ENCODE results near the gene VILL.

Gene VILL

DNA sequence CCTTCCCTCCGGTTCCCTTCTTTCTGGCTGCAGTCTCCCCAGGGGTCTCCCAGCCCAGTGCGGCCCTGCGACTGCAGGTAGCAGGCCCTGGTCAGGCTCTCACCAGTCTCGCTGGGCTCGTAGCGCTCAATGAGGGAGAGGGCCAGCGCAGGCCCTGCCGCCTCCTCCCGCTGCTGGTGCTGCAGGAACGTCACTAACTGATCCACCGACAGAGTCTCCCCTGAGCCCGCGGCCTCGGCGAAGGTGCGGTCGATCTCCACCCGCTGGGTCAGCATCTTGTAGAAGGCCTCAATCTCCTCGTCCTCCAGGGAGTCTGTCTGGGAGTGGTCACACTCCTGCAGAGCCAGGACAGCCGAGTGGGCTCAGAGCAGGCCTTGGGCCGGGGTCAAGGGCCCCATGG lies 20.5 kb downstream of the VILL start:
- H2AFZ ChIP-seq (ENCODE audit: low read depth, low read length) = no peak overlapping the region
- no peak for TF ChIP-seq EZH2 (IDR thresholded peaks at IDR 0.05; ENCODE audit: borderline replicate concordance, low read depth, low read length, severe bottlenecking)
- TF ChIP-seq, protein P1, sequence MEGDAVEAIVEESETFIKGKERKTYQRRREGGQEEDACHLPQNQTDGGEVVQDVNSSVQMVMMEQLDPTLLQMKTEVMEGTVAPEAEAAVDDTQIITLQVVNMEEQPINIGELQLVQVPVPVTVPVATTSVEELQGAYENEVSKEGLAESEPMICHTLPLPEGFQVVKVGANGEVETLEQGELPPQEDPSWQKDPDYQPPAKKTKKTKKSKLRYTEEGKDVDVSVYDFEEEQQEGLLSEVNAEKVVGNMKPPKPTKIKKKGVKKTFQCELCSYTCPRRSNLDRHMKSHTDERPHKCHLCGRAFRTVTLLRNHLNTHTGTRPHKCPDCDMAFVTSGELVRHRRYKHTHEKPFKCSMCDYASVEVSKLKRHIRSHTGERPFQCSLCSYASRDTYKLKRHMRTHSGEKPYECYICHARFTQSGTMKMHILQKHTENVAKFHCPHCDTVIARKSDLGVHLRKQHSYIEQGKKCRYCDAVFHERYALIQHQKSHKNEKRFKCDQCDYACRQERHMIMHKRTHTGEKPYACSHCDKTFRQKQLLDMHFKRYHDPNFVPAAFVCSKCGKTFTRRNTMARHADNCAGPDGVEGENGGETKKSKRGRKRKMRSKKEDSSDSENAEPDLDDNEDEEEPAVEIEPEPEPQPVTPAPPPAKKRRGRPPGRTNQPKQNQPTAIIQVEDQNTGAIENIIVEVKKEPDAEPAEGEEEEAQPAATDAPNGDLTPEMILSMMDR (IDR thresholded peaks at IDR 0.05; ENCODE audit: borderline replicate concordance, extremely low read depth, low read length, poor library complexity, severe bottlenecking) = no peak
- DNase-seq (no peak), ATAC-seq (ENCODE audit: insufficient read depth, low read depth) (no peak)
- no peaks in the 10 kb centered on the region for H3K4me1 ChIP-seq (ENCODE audit: insufficient read depth, low read length)
- H3K27me3 ChIP-seq (ENCODE audit: insufficient read depth, low read length, poor library complexity) = no peaks in the 10 kb centered on the region
- no peaks in the 10 kb centered on the region for H4K20me1 ChIP-seq (ENCODE audit: insufficient read depth, low read length)
- peaks cover 29% of the 10 kb centered on the region for H3K36me3 ChIP-seq (ENCODE audit: insufficient read depth, low read length)
- no peaks in the 10 kb centered on the region for H3K9me3 ChIP-seq (ENCODE audit: insufficient read depth, low read length, severe bottlenecking)
- no peak overlapping the region for H3K9ac ChIP-seq (ENCODE audit: low read depth, low read length)
- H3K79me2 ChIP-seq (ENCODE audit: insufficient read depth, low read length) = no peaks in the 10 kb centered on the region
- no peak overlapping the region for H3K27ac ChIP-seq (ENCODE audit: low read length)
- H3K4me3 ChIP-seq (ENCODE audit: low read depth in 1 of 2, low read length in 2 of 2) = no peak overlapping the region
- no peak overlapping the region for H3K4me2 ChIP-seq (ENCODE audit: insufficient read depth, low read length)

DNA sequence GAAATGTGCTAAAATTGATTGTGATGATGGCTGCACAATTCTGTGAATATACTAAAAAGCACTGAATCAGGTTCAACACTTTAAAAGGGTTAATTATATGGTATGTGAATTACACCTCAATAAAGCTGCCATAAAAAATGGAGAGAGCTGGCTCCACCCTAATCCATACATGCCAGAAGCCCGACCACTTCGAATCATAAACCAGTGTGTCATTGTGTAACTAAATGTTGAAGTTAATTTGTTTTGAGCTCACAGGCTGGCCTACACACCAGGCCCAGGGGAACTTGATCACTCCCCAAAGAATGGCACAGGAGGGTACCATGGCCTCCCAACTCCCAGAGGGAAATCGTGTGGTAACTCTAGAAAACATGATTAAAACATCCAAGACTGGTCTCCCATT lies 24.9 kb downstream of the VILL start:
- ATAC-seq (ENCODE audit: insufficient read depth, low read depth) (no peak), DNase-seq (no peak)
- H3K36me3 ChIP-seq (ENCODE audit: insufficient read depth, low read length) = 0 out of 2 replicates have a peak, but pooled peaks cover 9% of the 10 kb centered on the region
- H3K27me3 ChIP-seq (ENCODE audit: insufficient read depth, low read length, poor library complexity) = no peaks in the 10 kb centered on the region
- no peaks in the 10 kb centered on the region for H3K9me3 ChIP-seq (ENCODE audit: insufficient read depth, low read length, severe bottlenecking)
- H3K4me3 ChIP-seq (ENCODE audit: low read depth in 1 of 2, low read length in 2 of 2) = no peak overlapping the region
- TF ChIP-seq, protein P1 (IDR thresholded peaks at IDR 0.05; ENCODE audit: borderline replicate concordance, extremely low read depth, low read length, poor library complexity, severe bottlenecking) = no peak
- no peak for TF ChIP-seq EZH2 (IDR thresholded peaks at IDR 0.05; ENCODE audit: borderline replicate concordance, low read depth, low read length, severe bottlenecking)
- H3K4me1 ChIP-seq (ENCODE audit: insufficient read depth, low read length) = no peaks in the 10 kb centered on the region
- no peaks in the 10 kb centered on the region for H3K79me2 ChIP-seq (ENCODE audit: insufficient read depth, low read length)
- no peak overlapping the region for H3K9ac ChIP-seq (ENCODE audit: low read depth, low read length)
- no peaks in the 10 kb centered on the region for H4K20me1 ChIP-seq (ENCODE audit: insufficient read depth, low read length)
- no peak overlapping the region for H3K4me2 ChIP-seq (ENCODE audit: insufficient read depth, low read length)
- H2AFZ ChIP-seq (ENCODE audit: low read depth, low read length) = no peak overlapping the region
- no peak overlapping the region for H3K27ac ChIP-seq (ENCODE audit: low read length)

DNA sequence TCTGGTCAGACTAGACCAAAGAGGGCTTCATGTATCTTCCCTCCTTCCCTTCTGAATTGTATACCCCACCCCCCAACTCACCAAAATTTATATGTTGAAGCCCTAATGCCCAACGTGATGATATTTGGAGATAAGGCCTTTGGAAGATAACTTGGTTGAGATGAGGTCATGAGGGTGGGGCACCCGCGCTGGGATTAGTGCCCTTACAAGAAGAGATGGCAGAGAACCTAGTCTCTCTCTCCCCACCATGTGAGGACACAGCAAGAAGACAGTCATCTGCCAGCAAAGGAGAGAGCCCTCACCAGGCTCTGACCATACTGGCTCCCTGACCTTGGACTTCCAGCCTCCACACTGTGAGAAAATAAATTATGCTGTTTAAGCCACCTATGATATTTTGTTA lies 25.4 kb downstream of the VILL start:
- Histone ChIP-seq H4K20me1 (ENCODE audit: insufficient read depth, low read length) (no peaks in the 10 kb centered on the region), H3K36me3 (ENCODE audit: insufficient read depth, low read length) (0 out of 2 replicates have a peak, but pooled peaks cover 9% of the 10 kb centered on the region), H3K79me2 (ENCODE audit: insufficient read depth, low read length) (no peaks in the 10 kb centered on the region), H2AFZ (ENCODE audit: low read depth, low read length) (no peak overlapping the region), H3K27me3 (ENCODE audit: insufficient read depth, low read length, poor library complexity) (no peaks in the 10 kb centered on the region), H3K9ac (ENCODE audit: low read depth, low read length) (no peak overlapping the region), H3K27ac (ENCODE audit: low read length) (no peak overlapping the region), H3K4me2 (ENCODE audit: insufficient read depth, low read length) (no peak overlapping the region), H3K9me3 (ENCODE audit: insufficient read depth, low read length, severe bottlenecking) (no peaks in the 10 kb centered on the region), H3K4me3 (ENCODE audit: low read depth in 1 of 2, low read length in 2 of 2) (no peak overlapping the region), H3K4me1 (ENCODE audit: insufficient read depth, low read length) (no peaks in the 10 kb centered on the region)
- TF ChIP-seq, protein P1 (IDR thresholded peaks at IDR 0.05; ENCODE audit: borderline replicate concordance, extremely low read depth, low read length, poor library complexity, severe bottlenecking) = no peak
- TF ChIP-seq EZH2 (IDR thresholded peaks at IDR 0.05; ENCODE audit: borderline replicate concordance, low read depth, low read length, severe bottlenecking) = no peak
- DNase-seq = no peak
- ATAC-seq (ENCODE audit: insufficient read depth, low read depth) = no peak

DNA sequence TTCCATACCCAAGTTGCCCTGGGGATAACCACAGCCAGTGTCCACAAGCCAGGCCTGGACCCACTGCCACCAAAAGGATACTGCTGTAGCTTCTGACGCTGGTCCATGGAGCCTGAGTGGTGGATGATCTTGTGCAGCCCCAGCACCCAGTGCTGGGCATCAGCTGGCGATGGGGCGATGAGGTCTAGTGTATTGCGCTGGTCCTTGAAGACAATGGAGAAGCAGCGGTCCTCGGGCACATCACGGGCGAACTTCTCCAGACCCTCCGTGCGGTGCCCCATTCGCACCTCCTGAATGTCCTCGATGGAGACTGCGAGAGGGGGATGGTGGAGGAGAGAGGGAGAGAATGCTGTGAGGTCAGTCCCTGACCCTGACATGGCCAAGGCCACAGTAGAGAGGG lies 25.8 kb downstream of the VILL start:
- Histone ChIP-seq H3K4me2 (ENCODE audit: insufficient read depth, low read length) (no peak overlapping the region), H4K20me1 (ENCODE audit: insufficient read depth, low read length) (no peaks in the 10 kb centered on the region), H3K9me3 (ENCODE audit: insufficient read depth, low read length, severe bottlenecking) (no peaks in the 10 kb centered on the region), H3K79me2 (ENCODE audit: insufficient read depth, low read length) (no peaks in the 10 kb centered on the region), H3K4me1 (ENCODE audit: insufficient read depth, low read length) (no peaks in the 10 kb centered on the region), H3K27me3 (ENCODE audit: insufficient read depth, low read length, poor library complexity) (no peaks in the 10 kb centered on the region), H2AFZ (ENCODE audit: low read depth, low read length) (no peak overlapping the region), H3K9ac (ENCODE audit: low read depth, low read length) (no peak overlapping the region), H3K27ac (ENCODE audit: low read length) (no peak overlapping the region), H3K4me3 (ENCODE audit: low read depth in 1 of 2, low read length in 2 of 2) (no peak overlapping the region), H3K36me3 (ENCODE audit: insufficient read depth, low read length) (0 out of 2 replicates have a peak, but pooled peaks cover 9% of the 10 kb centered on the region)
- no peak for ATAC-seq (ENCODE audit: insufficient read depth, low read depth)
- DNase-seq = no peak
- TF ChIP-seq EZH2 (IDR thresholded peaks at IDR 0.05; ENCODE audit: borderline replicate concordance, low read depth, low read length, severe bottlenecking) = no peak
- TF ChIP-seq, protein P1 (IDR thresholded peaks at IDR 0.05; ENCODE audit: borderline replicate concordance, extremely low read depth, low read length, poor library complexity, severe bottlenecking) = no peak
